Measurements from ENCODE around the gene TBX15.
"Not testable (repeated sequence)": the region's sequence is repeated elsewhere in the genome, so short reads cannot be mapped to it uniquely, and the experiment has no call there.

TBX15 gene

GRCh38 chr1:118960567-118961136, 27.5 kb downstream of the TBX15 start:
- Histone ChIP-seq H3K27me3 (ENCODE audit: control insufficient read depth in 1 of 2, insufficient read depth in 2 of 2, low read length in 2 of 2) (peaks cover 0 to 6% of the 10 kb centered on the region in 2 donors), H3K9me3 (ENCODE audit: control insufficient read depth in 1 of 2, low read length in 2 of 2) (no peaks in the 10 kb centered on the region), H3K4me1 (ENCODE audit: control insufficient read depth in 1 of 2, insufficient read depth in 2 of 2, low read length in 2 of 2) (peaks cover 0 to 11% of the 10 kb centered on the region in 2 donors), H3K36me3 (ENCODE audit: control insufficient read depth in 1 of 2, insufficient read depth in 2 of 2, low read length in 2 of 2) (no peaks in the 10 kb centered on the region), H3K27ac (ENCODE audit: low read depth, low read length) (no peak overlapping the region), H3K4me3 (ENCODE audit: low read depth in 1 of 2, low read length in 2 of 2) (no peak overlapping the region), H3K9ac (ENCODE audit: low read depth in 1 of 2, low read length in 2 of 2) (no peak overlapping the region)

GRCh38 chr1:118960026-118960561, 28.0 kb downstream of the TBX15 start:
- no peak overlapping the region for H3K4me3 ChIP-seq (ENCODE audit: low read depth in 1 of 2, low read length in 2 of 2)
- no peak overlapping the region for H3K9ac ChIP-seq (ENCODE audit: low read depth in 1 of 2, low read length in 2 of 2)
- H3K27me3 ChIP-seq (ENCODE audit: control insufficient read depth in 1 of 2, insufficient read depth in 2 of 2, low read length in 2 of 2) = peaks cover 0 to 6% of the 10 kb centered on the region in 2 donors
- no peaks in the 10 kb centered on the region for H3K9me3 ChIP-seq (ENCODE audit: control insufficient read depth in 1 of 2, low read length in 2 of 2)
- H3K36me3 ChIP-seq (ENCODE audit: control insufficient read depth in 1 of 2, insufficient read depth in 2 of 2, low read length in 2 of 2) = no peaks in the 10 kb centered on the region
- peaks cover 0 to 11% of the 10 kb centered on the region in 2 donors for H3K4me1 ChIP-seq (ENCODE audit: control insufficient read depth in 1 of 2, insufficient read depth in 2 of 2, low read length in 2 of 2)
- H3K27ac ChIP-seq (ENCODE audit: low read depth, low read length) = no peak overlapping the region

DNA sequence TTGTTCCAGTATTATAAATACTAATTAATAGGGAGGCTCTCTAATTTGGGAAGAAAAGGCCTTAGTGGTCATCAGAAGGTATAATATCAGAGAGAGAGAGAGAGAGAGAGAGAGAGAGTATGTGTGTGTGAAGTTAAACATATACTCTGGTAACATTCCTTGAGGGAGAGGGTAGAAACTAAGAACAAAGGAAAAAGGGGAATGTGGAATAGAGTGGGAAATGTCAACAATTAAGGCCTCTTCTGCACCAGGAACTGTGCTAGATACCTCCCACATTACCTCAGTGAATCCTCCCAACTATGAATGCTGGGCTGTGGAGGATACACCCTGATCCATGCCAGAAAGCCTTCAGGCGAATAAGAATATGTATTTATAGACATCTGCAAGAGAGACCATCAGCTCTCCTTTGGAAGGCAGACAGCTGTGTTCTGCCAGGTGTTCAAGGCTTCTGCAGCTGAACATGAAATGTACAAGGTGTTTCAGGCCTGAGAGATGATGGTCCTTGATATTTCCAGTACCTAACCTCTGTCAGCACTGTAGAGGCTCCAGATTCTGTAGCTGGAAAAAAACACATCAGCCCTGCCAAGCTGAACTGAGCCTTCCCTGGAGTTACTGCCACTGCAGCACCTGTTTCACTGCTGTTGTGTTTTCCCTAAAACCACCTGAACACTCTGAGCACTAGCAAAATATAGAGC, 29.1 kb downstream of the TBX15 start:
- no peak overlapping the region for H3K9ac ChIP-seq (ENCODE audit: low read depth in 1 of 2, low read length in 2 of 2)
- H3K9me3 ChIP-seq (ENCODE audit: control insufficient read depth in 1 of 2, low read length in 2 of 2) = no peaks in the 10 kb centered on the region
- H3K36me3 ChIP-seq (ENCODE audit: control insufficient read depth in 1 of 2, insufficient read depth in 2 of 2, low read length in 2 of 2) = no peaks in the 10 kb centered on the region
- H3K27me3 ChIP-seq (ENCODE audit: control insufficient read depth in 1 of 2, insufficient read depth in 2 of 2, low read length in 2 of 2) = no peaks in the 10 kb centered on the region
- H3K4me3 ChIP-seq (ENCODE audit: low read depth in 1 of 2, low read length in 2 of 2) = no peak overlapping the region
- H3K27ac ChIP-seq (ENCODE audit: low read depth, low read length) = no peak overlapping the region
- peaks cover 0 to 11% of the 10 kb centered on the region in 2 donors for H3K4me1 ChIP-seq (ENCODE audit: control insufficient read depth in 1 of 2, insufficient read depth in 2 of 2, low read length in 2 of 2)

DNA sequence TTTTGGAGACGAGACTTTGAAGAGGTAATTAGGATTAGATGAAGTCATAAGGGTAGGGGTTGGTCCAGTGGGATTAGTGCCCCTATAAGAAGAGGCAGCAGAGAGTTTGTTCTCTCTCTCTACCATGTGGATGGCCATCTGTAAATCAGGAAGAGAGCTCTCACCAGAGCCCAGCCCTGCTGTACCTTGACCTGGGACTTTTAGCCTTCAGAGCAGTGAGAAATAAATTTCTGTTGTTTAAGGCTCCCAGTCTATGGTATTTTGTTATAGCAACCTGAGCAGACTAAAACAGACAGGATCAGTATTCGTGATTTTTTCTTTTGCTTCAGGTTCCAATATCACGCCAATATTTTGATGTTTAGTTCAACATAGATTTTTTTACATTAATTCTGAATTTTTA, 30.0 kb downstream of the TBX15 start:
- no peak overlapping the region for H3K9ac ChIP-seq (ENCODE audit: low read depth in 1 of 2, low read length in 2 of 2)
- no peak overlapping the region for H3K4me3 ChIP-seq (ENCODE audit: low read depth in 1 of 2, low read length in 2 of 2)
- no peaks in the 10 kb centered on the region for H3K36me3 ChIP-seq (ENCODE audit: control insufficient read depth in 1 of 2, insufficient read depth in 2 of 2, low read length in 2 of 2)
- no peaks in the 10 kb centered on the region for H3K9me3 ChIP-seq (ENCODE audit: control insufficient read depth in 1 of 2, low read length in 2 of 2)
- peaks cover 0 to 11% of the 10 kb centered on the region in 2 donors for H3K4me1 ChIP-seq (ENCODE audit: control insufficient read depth in 1 of 2, insufficient read depth in 2 of 2, low read length in 2 of 2)
- no peak overlapping the region for H3K27ac ChIP-seq (ENCODE audit: low read depth, low read length)
- H3K27me3 ChIP-seq (ENCODE audit: control insufficient read depth in 1 of 2, insufficient read depth in 2 of 2, low read length in 2 of 2) = no peaks in the 10 kb centered on the region

DNA sequence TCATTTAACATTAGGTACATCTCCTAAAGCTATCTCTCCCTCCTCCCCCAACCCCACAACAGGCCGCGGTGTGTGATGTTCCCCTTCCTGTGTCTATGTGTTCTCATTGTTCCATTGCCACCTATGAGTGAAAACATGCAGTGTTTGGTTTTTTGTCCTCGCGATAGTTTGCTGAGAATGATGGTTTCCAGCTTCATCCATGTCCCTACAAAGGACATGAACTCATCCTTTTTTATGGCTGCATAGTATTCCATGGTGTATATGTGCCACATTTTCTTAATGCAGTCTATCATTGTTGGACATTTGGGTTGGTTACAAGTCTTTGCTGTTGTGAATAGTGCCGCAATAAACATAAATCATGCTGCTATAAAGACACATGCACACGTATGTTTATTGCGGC, 30.6 kb downstream of the TBX15 start:
- not testable (repeated sequence) for H3K36me3 ChIP-seq (ENCODE audit: control insufficient read depth in 1 of 2, insufficient read depth in 2 of 2, low read length in 2 of 2); H3K27me3 ChIP-seq (ENCODE audit: control insufficient read depth in 1 of 2, insufficient read depth in 2 of 2, low read length in 2 of 2); H3K9me3 ChIP-seq (ENCODE audit: control insufficient read depth in 1 of 2, low read length in 2 of 2); H3K9ac ChIP-seq (ENCODE audit: low read depth in 1 of 2, low read length in 2 of 2); H3K4me3 ChIP-seq (ENCODE audit: low read depth in 1 of 2, low read length in 2 of 2); H3K27ac ChIP-seq (ENCODE audit: low read depth, low read length)
- H3K4me1 ChIP-seq (ENCODE audit: control insufficient read depth in 1 of 2, insufficient read depth in 2 of 2, low read length in 2 of 2) = peaks cover 0 to 11% of the 10 kb centered on the region in 2 donors

DNA sequence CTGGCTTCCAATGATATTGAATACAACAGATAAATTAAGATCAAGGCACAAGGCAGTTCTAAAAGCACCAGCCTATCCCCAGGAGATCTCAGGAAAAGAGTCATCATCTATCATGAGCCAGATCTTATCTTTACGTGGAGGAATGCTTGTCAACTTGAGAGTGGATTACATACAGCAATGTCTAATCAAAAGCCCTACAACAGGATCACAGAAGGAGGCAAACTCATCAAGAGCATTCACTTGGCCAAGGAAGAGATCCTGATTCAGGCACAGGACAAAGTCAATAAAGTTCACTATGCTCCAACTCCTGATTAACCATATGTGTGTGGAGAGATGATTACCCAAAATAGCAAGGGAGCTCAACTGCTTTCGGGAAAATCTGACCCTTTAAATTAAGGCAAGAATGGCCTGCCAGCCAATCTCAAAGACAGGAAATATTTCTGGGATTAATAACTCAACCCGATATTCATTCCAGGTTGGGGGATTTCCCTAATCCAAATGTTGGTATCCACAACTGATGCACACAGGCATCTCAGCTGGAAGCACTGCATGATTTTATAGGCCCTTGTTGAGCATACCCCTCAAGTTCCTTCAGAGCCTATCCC, 33.7 kb downstream of the TBX15 start:
- H3K27me3 ChIP-seq (ENCODE audit: control insufficient read depth in 1 of 2, insufficient read depth in 2 of 2, low read length in 2 of 2) = no peaks in the 10 kb centered on the region
- no peak overlapping the region for H3K27ac ChIP-seq (ENCODE audit: low read depth, low read length)
- H3K4me1 ChIP-seq (ENCODE audit: control insufficient read depth in 1 of 2, insufficient read depth in 2 of 2, low read length in 2 of 2) = no peaks in the 10 kb centered on the region
- no peaks in the 10 kb centered on the region for H3K36me3 ChIP-seq (ENCODE audit: control insufficient read depth in 1 of 2, insufficient read depth in 2 of 2, low read length in 2 of 2)
- no peak overlapping the region for H3K9ac ChIP-seq (ENCODE audit: low read depth in 1 of 2, low read length in 2 of 2)
- no peak overlapping the region for H3K4me3 ChIP-seq (ENCODE audit: low read depth in 1 of 2, low read length in 2 of 2)
- H3K9me3 ChIP-seq (ENCODE audit: control insufficient read depth in 1 of 2, low read length in 2 of 2) = no peaks in the 10 kb centered on the region

GRCh38 chr1:118951270-118951936, 36.7 kb downstream of the TBX15 start:
- H3K27ac ChIP-seq (ENCODE audit: low read depth, low read length) = no peak overlapping the region
- H3K4me1 ChIP-seq (ENCODE audit: control insufficient read depth in 1 of 2, insufficient read depth in 2 of 2, low read length in 2 of 2) = no peaks in the 10 kb centered on the region
- H3K27me3 ChIP-seq (ENCODE audit: control insufficient read depth in 1 of 2, insufficient read depth in 2 of 2, low read length in 2 of 2) = no peaks in the 10 kb centered on the region
- H3K36me3 ChIP-seq (ENCODE audit: control insufficient read depth in 1 of 2, insufficient read depth in 2 of 2, low read length in 2 of 2) = no peaks in the 10 kb centered on the region
- H3K9me3 ChIP-seq (ENCODE audit: control insufficient read depth in 1 of 2, low read length in 2 of 2) = no peaks in the 10 kb centered on the region
- H3K9ac ChIP-seq (ENCODE audit: low read depth in 1 of 2, low read length in 2 of 2) = no peak overlapping the region
- no peak overlapping the region for H3K4me3 ChIP-seq (ENCODE audit: low read depth in 1 of 2, low read length in 2 of 2)

DNA sequence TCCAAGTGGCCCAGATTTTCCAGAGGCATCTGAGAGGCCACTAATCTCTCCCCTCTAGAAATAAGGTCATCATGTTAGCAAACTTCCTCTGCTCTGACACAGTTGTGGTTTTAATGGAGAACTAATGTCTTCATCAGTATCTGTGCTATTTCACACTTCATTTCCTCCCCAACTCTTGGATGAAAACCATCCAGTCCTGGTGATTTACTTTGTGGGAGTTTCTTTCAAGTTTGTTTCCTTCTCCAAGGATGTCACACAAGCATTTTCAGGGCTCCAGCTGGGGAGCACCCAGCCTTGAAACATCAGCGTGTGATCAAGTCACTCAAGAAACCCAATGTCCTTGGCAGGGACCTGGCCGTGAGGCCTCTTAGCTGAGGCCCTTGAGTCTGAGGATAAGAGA, 38.8 kb downstream of the TBX15 start:
- Histone ChIP-seq H3K36me3 (ENCODE audit: control insufficient read depth in 1 of 2, insufficient read depth in 2 of 2, low read length in 2 of 2) (no peaks in the 10 kb centered on the region), H3K9me3 (ENCODE audit: control insufficient read depth in 1 of 2, low read length in 2 of 2) (no peaks in the 10 kb centered on the region), H3K9ac (ENCODE audit: low read depth in 1 of 2, low read length in 2 of 2) (no peak overlapping the region), H3K27me3 (ENCODE audit: control insufficient read depth in 1 of 2, insufficient read depth in 2 of 2, low read length in 2 of 2) (no peaks in the 10 kb centered on the region), H3K4me1 (ENCODE audit: control insufficient read depth in 1 of 2, insufficient read depth in 2 of 2, low read length in 2 of 2) (no peaks in the 10 kb centered on the region), H3K4me3 (ENCODE audit: low read depth in 1 of 2, low read length in 2 of 2) (no peak overlapping the region), H3K27ac (ENCODE audit: low read depth, low read length) (no peak overlapping the region)

DNA sequence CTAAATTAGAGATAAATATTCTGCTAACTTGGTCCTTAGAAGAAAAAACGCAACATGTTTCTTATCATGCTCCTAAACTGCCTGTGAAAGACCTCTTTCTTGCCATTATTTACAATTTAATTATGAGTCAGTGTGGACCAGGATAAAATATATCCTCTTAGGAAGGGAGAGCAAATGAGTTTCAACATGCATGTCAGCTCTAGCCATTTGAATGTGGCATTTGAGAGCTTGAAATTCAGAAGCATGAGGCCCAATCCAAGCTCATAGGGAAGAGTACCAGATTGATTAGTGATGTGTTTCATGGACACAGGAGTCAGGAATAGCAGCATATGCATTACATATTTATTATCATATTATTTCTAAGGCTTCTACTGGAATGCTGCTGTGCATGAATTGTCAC, 39.3 kb downstream of the TBX15 start:
- no peaks in the 10 kb centered on the region for H3K4me1 ChIP-seq (ENCODE audit: control insufficient read depth in 1 of 2, insufficient read depth in 2 of 2, low read length in 2 of 2)
- no peaks in the 10 kb centered on the region for H3K27me3 ChIP-seq (ENCODE audit: control insufficient read depth in 1 of 2, insufficient read depth in 2 of 2, low read length in 2 of 2)
- no peaks in the 10 kb centered on the region for H3K9me3 ChIP-seq (ENCODE audit: control insufficient read depth in 1 of 2, low read length in 2 of 2)
- H3K27ac ChIP-seq (ENCODE audit: low read depth, low read length) = no peak overlapping the region
- H3K4me3 ChIP-seq (ENCODE audit: low read depth in 1 of 2, low read length in 2 of 2) = no peak overlapping the region
- no peak overlapping the region for H3K9ac ChIP-seq (ENCODE audit: low read depth in 1 of 2, low read length in 2 of 2)
- no peaks in the 10 kb centered on the region for H3K36me3 ChIP-seq (ENCODE audit: control insufficient read depth in 1 of 2, insufficient read depth in 2 of 2, low read length in 2 of 2)

GRCh38 chr1:118948351-118948750, 39.8 kb downstream of the TBX15 start:
- H3K4me3 ChIP-seq (ENCODE audit: low read depth in 1 of 2, low read length in 2 of 2) = no peak overlapping the region
- H3K36me3 ChIP-seq (ENCODE audit: control insufficient read depth in 1 of 2, insufficient read depth in 2 of 2, low read length in 2 of 2) = no peaks in the 10 kb centered on the region
- no peak overlapping the region for H3K9ac ChIP-seq (ENCODE audit: low read depth in 1 of 2, low read length in 2 of 2)
- H3K4me1 ChIP-seq (ENCODE audit: control insufficient read depth in 1 of 2, insufficient read depth in 2 of 2, low read length in 2 of 2) = no peaks in the 10 kb centered on the region
- no peaks in the 10 kb centered on the region for H3K27me3 ChIP-seq (ENCODE audit: control insufficient read depth in 1 of 2, insufficient read depth in 2 of 2, low read length in 2 of 2)
- no peaks in the 10 kb centered on the region for H3K9me3 ChIP-seq (ENCODE audit: control insufficient read depth in 1 of 2, low read length in 2 of 2)
- H3K27ac ChIP-seq (ENCODE audit: low read depth, low read length) = no peak overlapping the region

Measured in duodenal mucosa (tissue), 2 donors.